Eye (tissue), 1 donor: ENCODE results near the gene MAG.

Source experiments
- DNase-seq: peaks from one replicate; pipeline ENCODE4 v3.0.0-alpha.2; 2015

Gene MAG

GRCh38 chr19:35321291-35321690 lies 29.3 kb downstream of the MAG start:
- DNase-seq = no peak

DNA sequence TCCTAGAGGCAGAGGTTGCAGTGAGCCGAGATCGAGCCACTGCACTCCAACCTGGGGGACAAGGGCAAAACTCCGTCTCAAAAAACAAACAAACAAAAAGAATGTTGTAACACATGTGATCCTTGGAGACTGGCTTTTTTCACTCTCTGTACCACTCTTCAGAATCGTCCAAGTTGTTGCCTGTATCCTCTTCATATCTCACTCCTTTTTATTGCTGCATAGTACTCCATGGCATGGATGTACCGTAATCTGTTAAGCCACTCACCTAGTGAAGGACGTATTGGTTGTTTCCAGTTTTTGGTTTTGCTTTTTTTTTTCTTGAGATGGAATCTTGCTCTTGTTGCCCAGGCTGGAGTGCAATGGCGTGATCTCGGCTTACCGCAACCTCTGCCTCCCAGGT lies 30.1 kb downstream of the MAG start:
- DNase-seq = no peak

DNA sequence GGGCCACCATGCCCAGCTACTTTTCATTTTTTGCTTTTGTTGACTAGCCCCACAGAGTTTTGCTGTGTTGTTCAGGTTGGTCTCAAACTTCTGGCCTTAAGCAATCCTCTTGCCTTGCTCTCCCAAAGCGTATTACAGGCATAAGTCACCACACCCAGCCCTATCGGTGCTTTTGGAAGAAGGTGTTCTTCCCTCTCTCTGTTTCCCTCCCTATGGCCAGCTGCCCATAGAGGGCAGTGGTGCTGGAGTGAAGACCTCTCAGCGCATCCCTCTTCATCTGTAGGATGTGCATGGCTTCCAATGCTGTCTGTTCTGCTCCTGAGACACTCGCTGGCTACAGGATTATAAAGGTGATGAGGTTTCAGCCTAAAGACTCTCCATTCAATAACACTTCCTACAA lies 35.7 kb downstream of the MAG start:
- no peak for DNase-seq

DNA sequence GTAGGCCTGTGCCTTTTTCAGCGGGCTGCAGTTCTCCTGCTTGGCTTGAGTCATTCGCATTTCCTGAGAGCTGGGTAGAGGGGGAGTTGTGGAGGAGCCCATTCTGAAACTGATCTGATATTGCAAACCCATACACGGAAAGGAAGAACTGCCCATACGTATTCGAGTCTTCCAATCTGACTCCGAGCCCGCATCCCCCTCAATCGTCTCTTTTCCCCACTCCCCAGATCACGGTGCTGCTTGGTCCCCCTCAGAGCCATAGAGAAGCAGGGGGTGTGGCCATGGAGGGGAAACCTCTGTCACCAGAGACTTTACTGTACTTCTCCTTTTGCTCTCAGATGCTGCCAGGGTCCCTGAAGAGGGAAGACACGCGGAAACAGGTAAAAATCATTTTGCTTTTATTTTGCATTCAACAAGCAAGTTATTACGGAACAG lies 36.9 kb downstream of the MAG start, which contains the start of gene CD22:
CD22 (plus strand) TSS at position 337 of the 435 bp plus-strand sequence. CDS start 2,854 bp downstream, outside the sequence.
- no peak for DNase-seq

- no peak for DNase-seq
Measured at GRCh38 chr19:35329323-35329722, 37.4 kb downstream of the MAG start.

GRCh38 chr19:35330475-35330874 lies 38.5 kb downstream of the MAG start:
- no peak for DNase-seq

DNA sequence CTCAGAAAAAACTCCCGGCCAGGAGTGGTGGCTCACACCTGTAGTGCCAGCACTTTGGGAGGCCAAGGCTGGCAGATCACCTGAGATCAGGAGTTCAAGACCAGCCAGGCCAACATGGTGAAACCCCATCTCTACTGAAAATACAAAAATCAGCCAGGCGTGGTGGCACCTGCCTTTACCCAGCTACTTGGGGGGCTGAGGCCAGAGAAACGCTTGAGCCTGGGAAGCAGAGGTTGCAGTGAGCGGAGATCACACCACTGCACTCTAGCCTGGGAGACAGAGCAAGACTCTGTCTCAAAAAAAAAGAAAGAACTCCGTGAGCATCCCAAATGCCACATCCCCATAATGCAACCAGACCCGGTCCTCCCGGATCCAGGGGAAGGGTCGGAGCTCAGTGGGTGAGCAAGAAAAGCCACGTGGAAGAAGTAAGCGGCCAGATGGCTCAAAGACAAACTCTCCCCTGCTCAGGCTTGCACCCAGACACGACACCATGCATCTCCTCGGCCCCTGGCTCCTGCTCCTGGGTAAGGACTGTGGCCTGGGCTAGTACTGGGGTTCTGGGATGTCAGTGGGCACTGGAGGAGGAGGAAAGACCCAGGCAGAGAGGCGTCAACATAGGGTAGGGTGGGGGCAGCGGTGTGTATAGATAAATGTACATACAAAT lies 39.7 kb downstream of the MAG start:
- DNase-seq = no peak

GRCh38 chr19:35332817-35333216 lies 40.9 kb downstream of the MAG start:
- DNase-seq = no peak

DNA sequence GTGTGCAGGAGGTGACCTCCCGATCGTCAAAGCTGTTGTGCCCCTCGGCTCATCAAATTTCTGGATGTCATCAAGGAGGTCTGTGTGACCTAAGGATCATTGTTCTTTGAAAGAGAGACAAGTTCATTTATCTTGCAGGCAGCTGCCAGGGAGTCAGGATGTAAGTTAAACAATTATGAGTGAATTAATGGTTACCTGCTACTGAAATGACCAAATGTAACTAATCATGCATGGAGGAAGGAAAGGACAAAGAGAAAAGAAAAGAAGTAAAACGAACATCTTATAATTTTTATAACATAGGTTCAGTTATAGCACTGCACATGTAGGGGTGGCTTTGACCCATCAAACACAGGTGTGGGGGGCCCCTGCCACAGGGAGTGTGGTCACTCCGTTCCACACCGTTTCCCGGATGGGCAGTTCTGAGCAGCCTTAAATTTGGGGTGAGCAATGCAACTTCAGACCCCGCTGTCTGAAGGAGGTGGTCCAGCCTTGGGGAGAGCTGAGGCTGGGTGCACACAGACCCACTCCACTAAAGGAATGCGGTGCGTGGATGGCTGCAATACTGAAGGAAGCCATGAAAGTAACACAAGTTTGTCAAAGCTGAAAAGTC lies 42.3 kb downstream of the MAG start:
- DNase-seq = no peak

GRCh38 chr19:35336166-35336955 lies 44.4 kb downstream of the MAG start:
- no peak for DNase-seq

DNA sequence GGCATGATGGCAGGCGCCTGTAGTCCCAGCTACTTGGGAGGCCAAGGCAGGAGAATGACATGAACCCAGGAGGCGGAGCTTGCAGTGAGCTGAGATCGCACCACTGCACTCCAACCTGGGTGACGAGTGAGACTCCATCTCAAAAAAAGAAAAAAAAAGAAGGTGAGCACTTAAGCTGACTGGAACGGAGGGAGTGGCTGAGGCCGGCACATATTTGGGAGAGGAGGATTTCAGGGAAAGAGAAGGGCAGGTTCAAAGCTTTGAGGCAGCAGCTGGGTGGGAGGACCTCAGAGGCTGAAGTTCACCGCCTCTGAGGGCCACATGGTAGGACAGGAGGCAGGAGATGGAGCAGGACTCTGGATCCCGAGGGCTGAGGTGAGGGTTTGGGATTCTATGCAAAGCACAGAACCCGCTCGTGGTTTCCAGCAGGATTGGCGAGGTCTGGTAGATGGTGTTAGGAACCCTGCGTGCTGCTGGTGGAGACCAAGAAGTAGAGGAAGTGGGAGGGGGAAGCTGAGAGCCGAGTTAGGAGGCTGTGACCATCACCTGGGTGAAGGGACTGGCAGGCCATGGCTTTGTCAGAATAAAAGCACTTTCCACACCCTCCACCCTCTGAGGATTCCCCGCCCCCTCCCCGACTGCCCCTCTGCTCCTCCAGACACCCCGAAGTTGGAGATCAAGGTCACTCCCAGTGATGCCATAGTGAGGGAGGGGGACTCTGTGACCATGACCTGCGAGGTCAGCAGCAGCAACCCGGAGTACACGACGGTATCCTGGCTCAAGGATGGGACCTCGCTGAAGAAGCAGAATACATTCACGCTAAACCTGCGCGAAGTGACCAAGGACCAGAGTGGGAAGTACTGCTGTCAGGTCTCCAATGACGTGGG lies 45.4 kb downstream of the MAG start:
- no peak for DNase-seq

- no peak for DNase-seq
Measured at GRCh38 chr19:35337984-35338296, 46.0 kb downstream of the MAG start.

DNA sequence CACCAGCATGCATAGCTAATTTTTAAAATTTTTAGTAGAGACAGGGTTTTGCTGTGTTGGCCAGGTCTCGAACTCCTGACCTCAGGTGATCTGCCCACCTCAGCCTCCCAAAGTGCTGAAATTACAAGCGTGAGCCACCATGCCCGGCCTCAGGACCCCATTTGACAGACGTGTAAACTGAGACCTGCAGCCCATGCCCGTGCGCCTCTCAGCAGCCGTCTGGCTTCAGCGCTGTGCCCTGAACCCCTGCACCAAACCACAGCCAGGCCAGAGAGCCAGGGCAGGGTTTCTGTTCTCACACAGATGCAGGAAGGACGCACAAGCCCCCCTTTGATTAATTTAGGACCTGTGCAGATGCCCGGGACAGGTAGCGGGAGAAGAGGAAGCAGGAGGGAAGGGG lies 48.5 kb downstream of the MAG start:
- DNase-seq = no peak

DNA sequence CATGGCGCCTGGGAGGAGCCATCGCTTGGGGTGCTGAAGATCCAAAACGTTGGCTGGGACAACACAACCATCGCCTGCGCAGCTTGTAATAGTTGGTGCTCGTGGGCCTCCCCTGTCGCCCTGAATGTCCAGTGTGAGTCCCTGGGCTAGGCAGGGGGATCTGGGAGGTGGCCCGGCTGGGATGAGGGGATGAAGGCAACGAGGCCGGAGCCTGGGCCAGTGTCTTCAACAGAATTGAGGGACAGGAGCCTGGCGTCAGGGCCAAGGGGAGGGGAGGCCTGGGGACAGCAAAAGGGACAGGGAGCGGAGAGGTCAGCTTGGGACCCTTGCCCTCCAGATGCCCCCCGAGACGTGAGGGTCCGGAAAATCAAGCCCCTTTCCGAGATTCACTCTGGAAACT lies 49.0 kb downstream of the MAG start:
- no peak for DNase-seq

- no peak for DNase-seq
Measured at GRCh38 chr19:35341565-35342225, 49.7 kb downstream of the MAG start.

- DNase-seq = peak; percentile 49
Measured at GRCh38 chr19:35342430-35342829, 50.5 kb downstream of the MAG start.

GRCh38 chr19:35344511-35345031 lies 52.6 kb downstream of the MAG start:
- DNase-seq = no peak

GRCh38 chr19:35345671-35346111 lies 53.7 kb downstream of the MAG start:
- DNase-seq = no peak

GRCh38 chr19:35346193-35347052 lies 54.5 kb downstream of the MAG start:
- DNase-seq = no peak

- DNase-seq = no peak
Measured at GRCh38 chr19:35347171-35347929, 55.4 kb downstream of the MAG start, which contains the start of gene FFAR1. Gene FFAR1, plus strand, starts transcription at chr19:35347902. Its CDS starts 3,650 bp downstream, at chr19:35351552.
